ENCODE results near the gene VIM.

DNA sequence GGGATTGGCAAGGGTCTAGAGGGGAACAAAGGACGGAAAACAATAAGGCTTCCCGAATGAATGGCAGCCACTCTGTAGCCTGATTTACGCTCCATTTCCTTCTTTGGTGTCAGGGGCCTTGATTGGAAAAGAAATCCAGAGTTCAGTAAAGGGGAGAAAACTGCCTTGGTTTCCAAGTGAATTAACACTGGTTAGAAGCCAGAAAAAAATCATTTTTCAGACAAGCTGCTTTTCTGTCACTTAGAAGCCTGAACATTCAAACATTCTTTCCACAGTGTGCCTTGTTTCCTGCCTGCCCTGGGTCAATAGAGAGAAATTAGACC, 26.3 kb upstream of the VIM start:
- TF ChIP-seq, protein P1, sequence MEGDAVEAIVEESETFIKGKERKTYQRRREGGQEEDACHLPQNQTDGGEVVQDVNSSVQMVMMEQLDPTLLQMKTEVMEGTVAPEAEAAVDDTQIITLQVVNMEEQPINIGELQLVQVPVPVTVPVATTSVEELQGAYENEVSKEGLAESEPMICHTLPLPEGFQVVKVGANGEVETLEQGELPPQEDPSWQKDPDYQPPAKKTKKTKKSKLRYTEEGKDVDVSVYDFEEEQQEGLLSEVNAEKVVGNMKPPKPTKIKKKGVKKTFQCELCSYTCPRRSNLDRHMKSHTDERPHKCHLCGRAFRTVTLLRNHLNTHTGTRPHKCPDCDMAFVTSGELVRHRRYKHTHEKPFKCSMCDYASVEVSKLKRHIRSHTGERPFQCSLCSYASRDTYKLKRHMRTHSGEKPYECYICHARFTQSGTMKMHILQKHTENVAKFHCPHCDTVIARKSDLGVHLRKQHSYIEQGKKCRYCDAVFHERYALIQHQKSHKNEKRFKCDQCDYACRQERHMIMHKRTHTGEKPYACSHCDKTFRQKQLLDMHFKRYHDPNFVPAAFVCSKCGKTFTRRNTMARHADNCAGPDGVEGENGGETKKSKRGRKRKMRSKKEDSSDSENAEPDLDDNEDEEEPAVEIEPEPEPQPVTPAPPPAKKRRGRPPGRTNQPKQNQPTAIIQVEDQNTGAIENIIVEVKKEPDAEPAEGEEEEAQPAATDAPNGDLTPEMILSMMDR (IDR thresholded peaks at IDR 0.05; ENCODE audit: insufficient read depth, low read length), result no peak
- TF ChIP-seq, protein P2, sequence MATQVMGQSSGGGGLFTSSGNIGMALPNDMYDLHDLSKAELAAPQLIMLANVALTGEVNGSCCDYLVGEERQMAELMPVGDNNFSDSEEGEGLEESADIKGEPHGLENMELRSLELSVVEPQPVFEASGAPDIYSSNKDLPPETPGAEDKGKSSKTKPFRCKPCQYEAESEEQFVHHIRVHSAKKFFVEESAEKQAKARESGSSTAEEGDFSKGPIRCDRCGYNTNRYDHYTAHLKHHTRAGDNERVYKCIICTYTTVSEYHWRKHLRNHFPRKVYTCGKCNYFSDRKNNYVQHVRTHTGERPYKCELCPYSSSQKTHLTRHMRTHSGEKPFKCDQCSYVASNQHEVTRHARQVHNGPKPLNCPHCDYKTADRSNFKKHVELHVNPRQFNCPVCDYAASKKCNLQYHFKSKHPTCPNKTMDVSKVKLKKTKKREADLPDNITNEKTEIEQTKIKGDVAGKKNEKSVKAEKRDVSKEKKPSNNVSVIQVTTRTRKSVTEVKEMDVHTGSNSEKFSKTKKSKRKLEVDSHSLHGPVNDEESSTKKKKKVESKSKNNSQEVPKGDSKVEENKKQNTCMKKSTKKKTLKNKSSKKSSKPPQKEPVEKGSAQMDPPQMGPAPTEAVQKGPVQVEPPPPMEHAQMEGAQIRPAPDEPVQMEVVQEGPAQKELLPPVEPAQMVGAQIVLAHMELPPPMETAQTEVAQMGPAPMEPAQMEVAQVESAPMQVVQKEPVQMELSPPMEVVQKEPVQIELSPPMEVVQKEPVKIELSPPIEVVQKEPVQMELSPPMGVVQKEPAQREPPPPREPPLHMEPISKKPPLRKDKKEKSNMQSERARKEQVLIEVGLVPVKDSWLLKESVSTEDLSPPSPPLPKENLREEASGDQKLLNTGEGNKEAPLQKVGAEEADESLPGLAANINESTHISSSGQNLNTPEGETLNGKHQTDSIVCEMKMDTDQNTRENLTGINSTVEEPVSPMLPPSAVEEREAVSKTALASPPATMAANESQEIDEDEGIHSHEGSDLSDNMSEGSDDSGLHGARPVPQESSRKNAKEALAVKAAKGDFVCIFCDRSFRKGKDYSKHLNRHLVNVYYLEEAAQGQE (IDR thresholded peaks at IDR 0.05; ENCODE audit: insufficient replicate concordance, low read depth), result no peak
